Measurements from ENCODE around the gene CYP46A1. TPM values are rescaled to one million over a fixed set of nuclear protein-coding genes. Genes with fewer than 3 reads are reported as not detected.

CYP46A1 gene
- total RNA-seq, 1 donor from 2014 or later = 1.9 TPM

DNA sequence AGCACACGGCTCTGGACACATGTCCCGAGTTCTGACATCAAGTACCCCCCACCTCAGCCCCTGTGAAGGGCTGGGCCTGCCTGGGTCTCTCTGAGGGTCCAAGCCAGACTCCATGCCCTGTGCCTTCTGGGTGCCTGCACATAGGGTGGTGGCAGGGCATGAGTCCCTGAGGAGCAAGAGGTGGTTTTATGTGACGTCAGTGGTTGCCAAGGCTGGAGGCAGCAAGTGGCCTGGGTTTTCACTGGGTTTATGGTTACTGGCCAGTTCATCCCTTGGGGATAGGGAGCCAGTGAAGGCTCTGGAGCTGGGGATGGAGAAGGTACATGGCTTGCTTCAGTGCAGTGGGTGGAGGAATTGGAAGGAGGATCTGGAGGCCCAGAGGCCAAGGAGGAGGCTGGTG lies 58.0 kb downstream of the CYP46A1 start:
- H3K4me3 Mint-ChIP-seq = no peak overlapping the region
- H3K36me3 Mint-ChIP-seq = no peaks in the 10 kb centered on the region
- no peak overlapping the region for H3K27ac Mint-ChIP-seq
- peaks cover 29% of the 10 kb centered on the region for H3K4me1 Mint-ChIP-seq
- no peak for DNase-seq (ENCODE audit: low spot score in 2 of 2, unreplicated experiment in 2 of 2)
- H3K27me3 Mint-ChIP-seq (ENCODE audit: low read depth) = peaks cover 26% of the 10 kb centered on the region
- no peaks in the 10 kb centered on the region for H3K9me3 Mint-ChIP-seq
- TF ChIP-seq, protein P1, sequence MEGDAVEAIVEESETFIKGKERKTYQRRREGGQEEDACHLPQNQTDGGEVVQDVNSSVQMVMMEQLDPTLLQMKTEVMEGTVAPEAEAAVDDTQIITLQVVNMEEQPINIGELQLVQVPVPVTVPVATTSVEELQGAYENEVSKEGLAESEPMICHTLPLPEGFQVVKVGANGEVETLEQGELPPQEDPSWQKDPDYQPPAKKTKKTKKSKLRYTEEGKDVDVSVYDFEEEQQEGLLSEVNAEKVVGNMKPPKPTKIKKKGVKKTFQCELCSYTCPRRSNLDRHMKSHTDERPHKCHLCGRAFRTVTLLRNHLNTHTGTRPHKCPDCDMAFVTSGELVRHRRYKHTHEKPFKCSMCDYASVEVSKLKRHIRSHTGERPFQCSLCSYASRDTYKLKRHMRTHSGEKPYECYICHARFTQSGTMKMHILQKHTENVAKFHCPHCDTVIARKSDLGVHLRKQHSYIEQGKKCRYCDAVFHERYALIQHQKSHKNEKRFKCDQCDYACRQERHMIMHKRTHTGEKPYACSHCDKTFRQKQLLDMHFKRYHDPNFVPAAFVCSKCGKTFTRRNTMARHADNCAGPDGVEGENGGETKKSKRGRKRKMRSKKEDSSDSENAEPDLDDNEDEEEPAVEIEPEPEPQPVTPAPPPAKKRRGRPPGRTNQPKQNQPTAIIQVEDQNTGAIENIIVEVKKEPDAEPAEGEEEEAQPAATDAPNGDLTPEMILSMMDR (IDR thresholded peaks at IDR 0.05; ENCODE audit: unreplicated experiment) = no peak

GRCh38 chr14:99742509-99743487 lies 58.7 kb downstream of the CYP46A1 start:
- Mint-ChIP-seq H3K36me3 (no peaks in the 10 kb centered on the region), H3K4me1 (peaks cover 31% of the 10 kb centered on the region), H3K9me3 (no peaks in the 10 kb centered on the region), H3K4me3 (no peak overlapping the region), H3K27ac (no peak overlapping the region), H3K27me3 (ENCODE audit: low read depth) (peaks cover 26% of the 10 kb centered on the region)
- no peak for DNase-seq (ENCODE audit: low spot score in 2 of 2, unreplicated experiment in 2 of 2)
- TF ChIP-seq, protein P1 (IDR thresholded peaks at IDR 0.05; ENCODE audit: unreplicated experiment) = no peak

GRCh38 chr14:99744199-99744872 lies 60.2 kb downstream of the CYP46A1 start:
- no peak overlapping the region for H3K27ac Mint-ChIP-seq
- no peaks in the 10 kb centered on the region for H3K9me3 Mint-ChIP-seq

DNA sequence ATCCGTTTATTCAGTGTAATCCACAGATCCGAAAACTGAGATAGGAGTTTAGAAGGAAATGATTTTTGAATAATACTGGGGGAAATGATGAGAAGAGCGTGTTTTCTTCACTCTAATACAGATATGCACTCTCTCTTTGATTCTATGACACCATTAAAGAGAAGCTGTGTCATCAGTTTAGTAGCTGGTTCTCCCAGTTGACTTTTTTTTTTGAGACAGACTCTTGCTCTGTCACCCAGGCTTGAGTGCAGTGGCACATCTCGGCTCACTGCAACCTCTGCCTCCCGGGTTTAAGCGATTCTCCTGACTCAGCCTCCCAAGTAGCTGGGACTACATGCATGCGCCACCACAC lies 60.8 kb downstream of the CYP46A1 start:
- no peak overlapping the region for H3K27ac Mint-ChIP-seq

More at GRCh38 chr14:99744199-99744872, 60.2 kb downstream of the CYP46A1 start:
- TF ChIP-seq, protein P1 (IDR thresholded peaks at IDR 0.05; ENCODE audit: unreplicated experiment) = no peak
- Mint-ChIP-seq H3K4me3 (no peak overlapping the region), H3K4me1 (peaks cover 31% of the 10 kb centered on the region), H3K36me3 (no peaks in the 10 kb centered on the region), H3K27me3 (ENCODE audit: low read depth) (peaks cover 26% of the 10 kb centered on the region)
- no peak for DNase-seq (ENCODE audit: low spot score in 2 of 2, unreplicated experiment in 2 of 2)

DNA sequence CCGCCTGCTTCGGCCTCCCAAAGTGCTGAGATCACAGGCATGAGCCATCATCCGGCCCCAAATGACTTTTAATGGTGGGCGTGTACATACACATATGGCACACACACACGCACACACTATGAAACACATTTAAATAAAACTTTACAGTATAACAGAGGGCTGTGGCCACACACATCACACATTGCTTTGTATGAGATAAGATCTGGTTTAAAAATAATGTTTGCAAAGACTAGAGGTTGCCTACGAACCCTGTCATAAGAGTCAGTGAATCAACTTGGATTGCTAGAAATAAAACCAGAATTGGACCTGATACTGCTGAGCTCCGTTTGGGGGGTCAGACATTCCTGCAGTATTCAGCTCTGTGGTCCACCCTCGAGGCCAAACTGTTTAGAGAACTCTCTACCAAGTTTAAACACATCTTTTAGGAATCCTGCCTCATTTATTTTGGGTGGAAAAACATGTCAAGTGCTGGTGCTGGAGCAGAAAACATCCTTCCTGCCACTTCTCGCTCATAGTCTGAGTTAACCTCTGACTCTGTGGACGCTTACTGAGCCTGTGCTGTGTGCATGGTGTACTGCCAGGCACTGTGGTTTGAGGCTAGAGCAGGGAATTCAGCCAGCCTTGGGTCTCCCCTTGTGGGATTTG lies 61.3 kb downstream of the CYP46A1 start:
- no peak overlapping the region for H3K27ac Mint-ChIP-seq
- no peaks in the 10 kb centered on the region for H3K36me3 Mint-ChIP-seq
- TF ChIP-seq, protein P1 (IDR thresholded peaks at IDR 0.05; ENCODE audit: unreplicated experiment) = no peak
- peaks cover 30% of the 10 kb centered on the region for H3K27me3 Mint-ChIP-seq (ENCODE audit: low read depth)
- H3K4me3 Mint-ChIP-seq = no peak overlapping the region
- H3K9me3 Mint-ChIP-seq = no peaks in the 10 kb centered on the region
- DNase-seq (ENCODE audit: low spot score in 2 of 2, unreplicated experiment in 2 of 2) = no peak
- H3K4me1 Mint-ChIP-seq = peaks cover 40% of the 10 kb centered on the region

More for the DNA sequence above, 60.8 kb downstream of the CYP46A1 start:
- no peak for DNase-seq (ENCODE audit: low spot score in 2 of 2, unreplicated experiment in 2 of 2)
- no peaks in the 10 kb centered on the region for H3K9me3 Mint-ChIP-seq
- no peaks in the 10 kb centered on the region for H3K36me3 Mint-ChIP-seq
- H3K4me1 Mint-ChIP-seq = peaks cover 36% of the 10 kb centered on the region
- no peak overlapping the region for H3K4me3 Mint-ChIP-seq
- TF ChIP-seq, protein P1 (IDR thresholded peaks at IDR 0.05; ENCODE audit: unreplicated experiment) = no peak
- H3K27me3 Mint-ChIP-seq (ENCODE audit: low read depth) = peaks cover 27% of the 10 kb centered on the region
